Measurements from ENCODE around the gene HIPK4.

GRCh38 chr19:40411125-40411842 is 21.3 kb upstream of the HIPK4 start:
- TF ChIP-seq GATA2 (IDR thresholded peaks at IDR 0.05; ENCODE audit: low read depth, low read length) (no peak), GATA3 (IDR thresholded peaks at IDR 0.05; ENCODE audit: low read depth, low read length) (no peak)

Measured in SH-SY5Y (cell line).